Endothelial cell of umbilical vein (primary cell): ENCODE measurements around the gene TMOD4. TPM values are rescaled to one million over a fixed set of nuclear protein-coding genes. Genes with fewer than 3 reads are reported as not detected.

Source experiments
- BruUV-seq: library from RNA; stranded (reverse); fragments of 400-500 nt; replicated peaks from 2 replicates; lab custom pipeline; 2021; lab: Mats Ljungman, UMichigan
- CTCF ChIA-PET: fragments of 300-600, 350-600 bp; sonication (Branson Sonifier 250); formaldehyde crosslinking; loops from one replicate; lab custom pipeline; 2021; ENCODE audit warnings: antibody characterized with exemption, inconsistent platforms; lab: Charles Lee
- POLR2A ChIA-PET: fragments of 300-600, 350-600 bp; sonication (Branson Sonifier 250); formaldehyde crosslinking; loops from one replicate; lab custom pipeline; 2021; ENCODE audit warnings: antibody characterized with exemption, inconsistent platforms; lab: Charles Lee
- DNase-seq: peaks from one replicate; pipeline ENCODE4 v3.0.0-alpha.2; 2011; ENCODE audit warnings: low read depth, low spot score
- FAIRE-seq: peaks from 2 replicates; lab custom pipeline; 2011; peaks lifted over from hg19 to GRCh38; lab: Jason Lieb, UNC
- H2AFZ ChIP-seq: 2 replicates; pipeline ENCODE4 v1.6.0; 2012; ENCODE audit warnings: low read depth, low read length, control low read depth, inconsistent platforms
- H3K27ac ChIP-seq: 2 replicates; pipeline ENCODE4 v1.5.1; 2011; ENCODE audit warnings: low read depth, mild to moderate bottlenecking, control low read depth, low read length, moderate library complexity; ENCODE audit not compliant: insufficient read depth
- H3K27me3 ChIP-seq, 2 experiments: 2 replicates each; pipeline versions ENCODE4 v1.6.0 to v1.6.1; 2011; ENCODE audit warnings: low read length in 2 of 2, mixed read lengths in 1 of 2; ENCODE audit not compliant: control insufficient read depth in 2 of 2, insufficient read depth in 2 of 2
- H3K36me3 ChIP-seq, 2 experiments: 2 replicates in 1 of 2; 3 replicates in 1 of 2; pipeline ENCODE4 v1.5.1; 2011; ENCODE audit warnings: low read length in 2 of 2, mild to moderate bottlenecking in 1 of 2, moderate library complexity in 1 of 2; ENCODE audit not compliant: control insufficient read depth in 2 of 2, insufficient read depth in 2 of 2; ENCODE audit errors: extremely low read depth in 1 of 2
- H3K4me1 ChIP-seq: 3 replicates; pipeline ENCODE4 v1.5.1; 2011; ENCODE audit warnings: mild to moderate bottlenecking, low read length; ENCODE audit not compliant: control insufficient read depth, insufficient read depth; ENCODE audit errors: extremely low read depth
- H3K4me2 ChIP-seq: 2 replicates; pipeline ENCODE4 v1.6.1; 2011; ENCODE audit warnings: low read length, control low read depth, mixed read lengths; ENCODE audit not compliant: insufficient read depth
- H3K4me3 ChIP-seq, 3 experiments: fragments of 200-600 bp in 1 of 3; sonication (generic), shearing (Covaris generic) in 1 of 3; replicated peaks in 1 of 3; 2 replicates each; pipeline ENCODE4 v1.5.1; 2011 to 2016; ENCODE audit warnings: control low read depth in 3 of 3, low read length in 3 of 3, mild to moderate bottlenecking in 2 of 3, inconsistent platforms in 1 of 3, low read depth in 1 of 3, moderate library complexity in 1 of 3; ENCODE audit not compliant: insufficient read depth in 1 of 3
- H3K79me2 ChIP-seq: 2 replicates; pipeline ENCODE4 v1.6.0; 2012; ENCODE audit warnings: low read length, inconsistent platforms; ENCODE audit not compliant: control insufficient read depth, insufficient read depth
- H3K9ac ChIP-seq: replicated peaks from 2 replicates; pipeline ENCODE3; 2011; ENCODE audit warnings: low read length, control low read depth; ENCODE audit not compliant: insufficient read depth; ENCODE audit errors: extremely low read depth
- H3K9me1 ChIP-seq: replicated peaks from 3 replicates; pipeline ENCODE4 v1.6.0; 2011; ENCODE audit warnings: mild to moderate bottlenecking, low read length; ENCODE audit not compliant: control insufficient read depth, insufficient read depth; ENCODE audit errors: extremely low read depth
- H3K9me3 ChIP-seq: replicated peaks from 2 replicates; pipeline ENCODE4 v1.5.1; 2012; ENCODE audit warnings: low read length, inconsistent platforms; ENCODE audit not compliant: control insufficient read depth, insufficient read depth
- H4K20me1 ChIP-seq: replicated peaks from 2 replicates; pipeline ENCODE3; 2011; ENCODE audit warnings: mild to moderate bottlenecking, low read length; ENCODE audit not compliant: control insufficient read depth, insufficient read depth; ENCODE audit errors: extremely low read depth
- EZH2 ChIP-seq: IDR thresholded peaks from 2 replicates; pipeline ENCODE4 v1.6.1; 2012; ENCODE audit warnings: borderline replicate concordance, low read depth, mild to moderate bottlenecking, moderate library complexity, low read length, inconsistent platforms; ENCODE audit not compliant: severe bottlenecking
- FOS ChIP-seq: IDR thresholded peaks from 2 replicates; pipeline ENCODE4 v1.6.1; 2011; ENCODE audit warnings: mild to moderate bottlenecking, low read length, moderate library complexity, borderline replicate concordance; ENCODE audit not compliant: insufficient read depth
- GATA2 ChIP-seq: IDR thresholded peaks from 2 replicates; pipeline ENCODE4 v1.7.0; 2011; ENCODE audit warnings: low read depth, mild to moderate bottlenecking, moderate library complexity, mixed read lengths, low read length; ENCODE audit not compliant: insufficient read length, insufficient read depth
- JUN ChIP-seq: IDR thresholded peaks from 2 replicates; pipeline ENCODE4 v1.6.1; 2011; ENCODE audit warnings: borderline replicate concordance, low read depth; ENCODE audit not compliant: insufficient read length, insufficient read depth
- MAX ChIP-seq: IDR thresholded peaks from 2 replicates; pipeline ENCODE4 v1.6.1; 2011; ENCODE audit not compliant: insufficient read depth, insufficient read length
- MYC ChIP-seq: IDR thresholded peaks from one replicate; pipeline ENCODE4 v1.6.1; 2011; ENCODE audit warnings: mild to moderate bottlenecking, low read depth, low read length
- POLR2A ChIP-seq: IDR thresholded peaks from 2 replicates; pipeline ENCODE4 v1.6.1; 2012; ENCODE audit warnings: low read depth, mild to moderate bottlenecking, control low read depth, low read length
- POLR2AphosphoS5 ChIP-seq: IDR thresholded peaks from 2 replicates; pipeline ENCODE4 v1.6.1; 2012; ENCODE audit warnings: low read depth, mild to moderate bottlenecking, control low read depth, low read length, moderate library complexity; ENCODE audit not compliant: insufficient read depth
- dilution Hi-C: fragments of 300-500 bp; cut with MboI; formaldehyde crosslinking; loops from one replicate; pipeline ENCODE4 v1.15.0; 2019; ENCODE audit warnings: low sequenced_read_pairs; ENCODE audit not compliant: extremely low pct_ligation_motif_present
- intact Hi-C: fragments of 100-400 bp; cut with micrococcal nuclease; formaldehyde crosslinking; loops from one replicate; pipeline ENCODE4 v1.10.0; 2022
- polyA plus RNA-seq, 4 experiments: library from polyadenylated mRNA; depleted of rRNA in 3 of 4; stranded (reverse) in 3 of 4; unstranded in 1 of 4; fragments of >200 nt; gene quantifications; 2 replicates each; pipeline versions ENCODE4 v1.2.1 to v1.2.3, GENCODE V29; 2011 to 2012; ENCODE audit warnings: missing spikeins in 1 of 4
- total RNA-seq: library from RNA; stranded (reverse); gene quantifications from 2 replicates; pipeline ENCODE4 v1.2.3, GENCODE V29; 2021
- TF ChIP-seq, protein P1 (sequence below), 2 donors: IDR thresholded peaks; 1 replicate in 1 of 2; 2 replicates in 1 of 2; pipeline ENCODE4 v1.5.1; 2011; ENCODE audit warnings: low read length in 2 of 2, mild to moderate bottlenecking in 2 of 2, moderate library complexity in 2 of 2, control low read depth in 1 of 2, inconsistent platforms in 1 of 2, low read depth in 1 of 2; ENCODE audit not compliant: insufficient read depth in 1 of 2; ENCODE audit errors: extremely low read depth in 1 of 2

Gene TMOD4
- total and polyA plus RNA-seq, 2 donors (not counting 3 experiments of a cell fraction or from before 2014, with no cell fraction given) = 0.22 to 1.4 TPM

DNA sequence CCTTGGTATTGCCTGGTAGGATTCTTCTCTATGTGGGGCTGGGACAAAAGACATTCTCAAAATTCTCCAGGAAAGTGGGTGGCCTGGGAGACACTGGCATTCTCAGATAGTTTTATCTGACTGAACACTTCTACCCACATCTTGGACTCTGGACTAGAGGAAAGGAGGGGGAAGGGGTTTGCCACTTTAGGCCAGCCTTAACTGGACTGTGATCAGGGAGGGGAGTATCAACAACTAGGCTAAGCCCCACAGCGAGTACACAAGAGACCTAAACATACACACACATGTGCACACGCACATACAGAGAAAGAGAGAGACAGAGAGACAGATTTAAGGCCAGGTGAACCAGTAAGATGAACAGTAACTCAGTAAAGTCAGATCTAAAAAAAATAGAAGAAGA, 28.1 kb downstream of the TMOD4 start:
- Histone ChIP-seq H4K20me1 (no peaks in the 10 kb centered on the region), H3K9ac (no peak overlapping the region)
- FAIRE-seq = no peak

More for the DNA sequence above, 28.1 kb downstream of the TMOD4 start:
- H3K79me2 ChIP-seq = no peaks in the 10 kb centered on the region
- no peak for DNase-seq
- H2AFZ ChIP-seq = no peak overlapping the region
- no peaks in the 10 kb centered on the region for H3K9me1 ChIP-seq
- peaks cover 0 to under 1% of the 10 kb centered on the region in 2 experiments for H3K36me3 ChIP-seq
- peaks cover 29% of the 10 kb centered on the region for H3K4me1 ChIP-seq
- BruUV-seq = no TSS peak
- no peak overlapping the region for H3K4me2 ChIP-seq
- no peak overlapping the region for H3K4me3 ChIP-seq
- no peak overlapping the region for H3K27ac ChIP-seq
- TF ChIP-seq MYC = no peak
- TF ChIP-seq MAX = no peak
- TF ChIP-seq POLR2AphosphoS5 = no peak
- no peak for TF ChIP-seq POLR2A
- TF ChIP-seq EZH2 = no peak
- TF ChIP-seq GATA2 = no peak
- TF ChIP-seq, protein P1, sequence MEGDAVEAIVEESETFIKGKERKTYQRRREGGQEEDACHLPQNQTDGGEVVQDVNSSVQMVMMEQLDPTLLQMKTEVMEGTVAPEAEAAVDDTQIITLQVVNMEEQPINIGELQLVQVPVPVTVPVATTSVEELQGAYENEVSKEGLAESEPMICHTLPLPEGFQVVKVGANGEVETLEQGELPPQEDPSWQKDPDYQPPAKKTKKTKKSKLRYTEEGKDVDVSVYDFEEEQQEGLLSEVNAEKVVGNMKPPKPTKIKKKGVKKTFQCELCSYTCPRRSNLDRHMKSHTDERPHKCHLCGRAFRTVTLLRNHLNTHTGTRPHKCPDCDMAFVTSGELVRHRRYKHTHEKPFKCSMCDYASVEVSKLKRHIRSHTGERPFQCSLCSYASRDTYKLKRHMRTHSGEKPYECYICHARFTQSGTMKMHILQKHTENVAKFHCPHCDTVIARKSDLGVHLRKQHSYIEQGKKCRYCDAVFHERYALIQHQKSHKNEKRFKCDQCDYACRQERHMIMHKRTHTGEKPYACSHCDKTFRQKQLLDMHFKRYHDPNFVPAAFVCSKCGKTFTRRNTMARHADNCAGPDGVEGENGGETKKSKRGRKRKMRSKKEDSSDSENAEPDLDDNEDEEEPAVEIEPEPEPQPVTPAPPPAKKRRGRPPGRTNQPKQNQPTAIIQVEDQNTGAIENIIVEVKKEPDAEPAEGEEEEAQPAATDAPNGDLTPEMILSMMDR (IDR thresholded peaks at IDR 0.05; ENCODE audit: extremely low read depth in 1 of 2, insufficient read depth in 1 of 2, low read depth in 1 of 2, low read length in 2 of 2) = no peak
- TF ChIP-seq FOS = no peak
- no peak for TF ChIP-seq JUN
- intact Hi-C loops = loop anchor here (2.0 to 5.0 kb wide), 3 partner anchors 41 to 170 kb away; partner anchors contain the start of gene GABPB2
- H3K9me3 ChIP-seq = no peaks in the 10 kb centered on the region
- dilution Hi-C loops = no loop called here
- ChIA-PET CTCF (interaction anchor here (1.2 to 2.3 kb wide), 3 partner anchors 9 to 48 kb away, joined by 3 to 9 read pairs (median 5); partner anchors contain the start of gene TNFAIP8L2), POLR2A (interaction anchor here (0.7 kb wide), 1 partner anchor 288 kb away, joined by 3 read pairs; no protein-coding TSS in a partner anchor)
- no peaks in the 10 kb centered on the region for H3K27me3 ChIP-seq
